Activated CD4-positive, alpha-beta T cell treated with anti-CD3 and anti-CD28 coated beads for 1 hour (primary cell): ENCODE results near the gene KCTD12.
A peak's percentile ranks its signal among the peaks of the same experiment; 100 is the strongest.
"Not testable (repeated sequence)": the region's sequence is repeated elsewhere in the genome, so short reads cannot be mapped to it uniquely, and the experiment has no call there.

Source experiments
- DNase-seq: peaks from one replicate; pipeline ENCODE4 v3.0.0-alpha.2; 2020

KCTD12 gene

GRCh38 chr13:76886292-76887075, at the start of gene KCTD12:
Gene KCTD12, minus strand, starts transcription at chr13:76886405. Its CDS starts 257 bp downstream, at chr13:76886148.
- peak; percentile 76 for DNase-seq

- DNase-seq: no peak
Measured at GRCh38 chr13:76934671-76935070, 48.5 kb upstream of the KCTD12 start.

GRCh38 chr13:76932076-76932475, 45.9 kb upstream of the KCTD12 start:
- no peak for DNase-seq

- DNase-seq: no peak
Measured at GRCh38 chr13:76929851-76930374, 43.7 kb upstream of the KCTD12 start.

GRCh38 chr13:76929320-76929719, 43.1 kb upstream of the KCTD12 start:
- no peak for DNase-seq

- DNase-seq: no peak
Measured at GRCh38 chr13:76928456-76928855, 42.3 kb upstream of the KCTD12 start.

- no peak for DNase-seq
Measured at GRCh38 chr13:76927955-76928354, 41.8 kb upstream of the KCTD12 start.

GRCh38 chr13:76925115-76925514, 38.9 kb upstream of the KCTD12 start:
- no peak for DNase-seq

- DNase-seq: no peak
Measured at GRCh38 chr13:76921516-76921915, 35.3 kb upstream of the KCTD12 start.

- not testable (repeated sequence) for DNase-seq
Measured at GRCh38 chr13:76917755-76918481, 31.7 kb upstream of the KCTD12 start.

- DNase-seq: no peak
Measured at GRCh38 chr13:76917095-76917494, 30.9 kb upstream of the KCTD12 start.

GRCh38 chr13:76913898-76914297, 27.7 kb upstream of the KCTD12 start:
- DNase-seq: no peak

- no peak for DNase-seq
Measured at GRCh38 chr13:76912476-76912875, 26.3 kb upstream of the KCTD12 start.

GRCh38 chr13:76904507-76904906, 18.3 kb upstream of the KCTD12 start:
- no peak for DNase-seq

- DNase-seq: peak; percentile 55
Measured at GRCh38 chr13:76903544-76904162, 17.4 kb upstream of the KCTD12 start.

GRCh38 chr13:76899066-76899465, 12.9 kb upstream of the KCTD12 start:
- not testable (repeated sequence) for DNase-seq

GRCh38 chr13:76897171-76897570, 11.0 kb upstream of the KCTD12 start:
- not testable (repeated sequence) for DNase-seq

- DNase-seq: no peak
Measured at GRCh38 chr13:76894401-76895110, 8.4 kb upstream of the KCTD12 start.

GRCh38 chr13:76892488-76892887, 6.3 kb upstream of the KCTD12 start:
- DNase-seq: no peak

- no peak for DNase-seq
Measured at GRCh38 chr13:76890021-76890420, 3.8 kb upstream of the KCTD12 start.

GRCh38 chr13:76889254-76889653, 3.0 kb upstream of the KCTD12 start:
- no peak for DNase-seq

- DNase-seq: no peak
Measured at GRCh38 chr13:76888421-76888820, 2.2 kb upstream of the KCTD12 start.

GRCh38 chr13:76887076-76887563, 915 bp upstream of the KCTD12 start:
- no peak for DNase-seq
